ENCODE measurements around the gene KCNK16.

KCNK16 gene

DNA sequence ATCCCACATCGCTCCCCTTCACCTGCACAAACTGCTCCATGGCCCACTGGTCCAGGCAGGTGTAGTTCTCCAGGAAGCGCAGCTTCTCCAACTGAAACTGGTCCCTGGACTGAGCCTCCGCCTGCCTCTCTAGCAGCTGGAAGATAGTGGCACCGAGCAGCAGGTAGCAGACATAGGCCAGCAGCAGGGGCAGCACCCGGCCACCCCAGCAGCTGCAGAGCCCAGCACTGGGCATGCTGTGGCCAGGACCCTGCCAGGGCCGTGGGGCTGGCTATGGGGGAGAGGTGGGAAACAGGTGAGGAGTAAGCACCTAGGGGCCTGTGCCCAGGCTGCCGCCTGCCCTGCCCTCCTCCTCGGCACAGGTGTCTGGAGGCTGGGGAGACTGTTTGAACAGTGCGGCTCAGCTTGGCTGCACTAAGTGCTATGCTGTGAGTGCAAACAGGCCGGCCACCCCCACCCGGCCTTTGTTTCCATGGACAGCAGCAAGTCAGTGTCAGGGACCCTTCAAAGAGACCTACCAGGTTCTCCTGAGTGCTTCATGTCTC lies at the start of gene KCNK16:
TSS of gene KCNK16 (minus strand) at position 397 of the 545 bp plus-strand sequence. CDS start at position 235, 162 bp downstream.
- no peak for DNase-seq

- no peak for DNase-seq
These were observed 47.9 kb upstream of the KCNK16 start for GRCh38 chr6:39370390-39370789.

- DNase-seq = peak; percentile 40
These were observed 47.5 kb upstream of the KCNK16 start for GRCh38 chr6:39369987-39370386.

DNA sequence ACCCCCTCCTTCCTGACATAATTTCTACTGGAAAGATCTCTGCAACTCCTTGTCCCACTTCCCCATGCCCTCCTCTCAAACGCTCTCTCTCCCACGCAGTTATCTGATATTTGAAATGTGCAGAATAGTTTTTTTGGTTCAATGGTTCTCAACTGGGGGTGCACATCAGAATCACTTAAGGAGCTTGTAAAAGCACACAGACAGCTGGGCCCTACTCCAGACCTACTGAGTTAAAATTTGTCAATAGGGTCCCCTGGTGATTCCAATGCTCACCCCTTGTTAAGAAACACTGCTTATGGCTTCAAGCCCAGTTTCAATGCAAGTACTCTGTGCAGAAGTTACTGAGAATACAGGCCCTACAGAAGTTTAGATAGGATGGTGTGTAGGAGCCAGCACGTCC lies 45.2 kb upstream of the KCNK16 start:
- no peak for DNase-seq

DNA sequence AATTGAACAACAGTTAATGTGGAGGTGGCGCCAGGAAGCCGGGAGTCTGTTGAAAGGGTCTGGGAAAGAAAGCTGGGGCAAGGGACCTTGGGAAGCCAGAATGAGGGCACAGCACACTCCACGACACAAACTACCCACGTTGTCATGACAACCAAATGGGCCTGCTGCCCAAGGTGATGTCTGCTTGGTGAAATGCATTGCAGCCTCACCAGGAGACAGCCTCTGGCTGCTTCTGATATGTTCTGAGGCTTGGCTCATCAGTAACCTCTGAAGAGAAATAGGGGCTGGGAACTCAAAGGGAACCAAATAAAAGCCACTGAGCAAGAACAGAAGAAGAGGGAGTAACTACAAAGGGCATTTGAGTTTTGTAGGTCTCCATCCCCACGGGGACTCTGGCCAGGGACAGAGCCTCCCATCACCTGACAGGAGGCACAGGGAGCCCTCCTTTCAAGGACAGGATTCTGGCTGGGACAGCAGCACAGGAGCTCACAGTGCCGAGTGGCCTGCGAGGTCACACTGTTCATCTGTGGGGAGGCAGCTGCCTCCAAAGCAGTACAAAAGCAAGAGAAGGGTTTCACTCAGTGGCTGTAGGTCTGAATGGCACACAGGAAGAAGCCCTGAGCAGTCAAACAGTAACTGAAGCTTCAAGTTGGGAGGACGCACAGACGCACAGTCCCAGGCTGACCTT lies 44.6 kb upstream of the KCNK16 start:
- no peak for DNase-seq

GRCh38 chr6:39365281-39366074 lies 43.0 kb upstream of the KCNK16 start:
- DNase-seq = no peak

GRCh38 chr6:39363280-39363679 lies 40.8 kb upstream of the KCNK16 start:
- no peak for DNase-seq

DNA sequence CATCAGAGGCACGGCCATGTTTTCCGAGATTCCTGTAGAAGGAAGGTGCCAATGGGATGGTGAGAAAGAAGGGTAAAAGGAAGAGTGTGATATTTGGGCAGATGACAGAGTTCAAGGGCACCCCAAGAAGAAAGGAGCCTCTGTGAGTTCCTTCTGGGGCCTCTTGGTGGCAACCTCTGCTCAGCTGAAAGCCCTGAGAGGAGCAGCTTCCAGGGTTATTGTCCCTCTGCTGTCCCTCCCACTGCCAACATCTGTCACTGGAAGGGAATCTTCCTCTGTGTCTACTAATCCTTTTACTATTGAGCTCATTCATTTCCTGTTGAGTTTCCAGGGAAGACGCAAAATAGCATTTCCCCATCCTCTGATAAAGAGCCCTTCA lies 40.0 kb upstream of the KCNK16 start:
- DNase-seq = peak; percentile 75

DNA sequence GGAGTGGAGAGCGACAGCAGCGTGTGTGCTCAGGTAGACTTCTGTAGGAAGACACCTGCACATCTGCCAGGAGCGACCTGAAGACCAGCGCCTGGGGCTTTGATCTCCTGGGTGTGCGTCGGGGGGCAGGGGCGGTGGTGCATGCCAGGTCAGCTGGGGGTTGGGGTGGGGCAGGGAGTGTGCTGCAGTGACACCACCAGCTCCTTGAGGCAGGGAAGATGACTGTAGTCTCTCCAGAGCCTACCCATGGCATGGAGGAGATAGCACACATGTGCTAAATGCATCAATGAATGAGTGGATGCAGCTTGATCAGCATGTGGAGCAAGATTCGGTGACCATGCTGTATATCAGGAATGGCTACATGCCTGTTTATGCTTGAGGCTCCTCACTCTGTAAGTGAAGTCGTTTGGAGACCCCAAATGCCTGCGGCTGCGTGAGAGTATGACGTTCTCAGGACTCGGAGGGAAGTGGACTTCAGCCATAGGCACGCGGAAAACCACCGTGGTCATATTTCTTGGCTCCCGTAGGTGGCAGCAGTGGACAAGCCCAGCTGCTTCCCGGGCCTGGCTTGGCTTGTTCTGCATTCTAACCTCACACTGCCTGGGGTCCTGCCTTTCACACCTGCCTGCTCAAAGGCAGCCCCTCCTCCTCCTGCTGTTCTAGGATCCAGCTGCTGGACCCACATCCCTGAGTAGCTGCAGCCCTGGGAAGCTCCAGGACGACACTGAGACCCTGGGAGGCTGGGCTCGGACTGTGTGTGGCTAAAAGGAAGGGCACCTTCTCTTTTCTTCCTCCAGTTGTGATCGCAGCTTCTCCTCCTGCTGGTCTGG lies 39.4 kb upstream of the KCNK16 start:
- DNase-seq = peak; percentile 7

DNA sequence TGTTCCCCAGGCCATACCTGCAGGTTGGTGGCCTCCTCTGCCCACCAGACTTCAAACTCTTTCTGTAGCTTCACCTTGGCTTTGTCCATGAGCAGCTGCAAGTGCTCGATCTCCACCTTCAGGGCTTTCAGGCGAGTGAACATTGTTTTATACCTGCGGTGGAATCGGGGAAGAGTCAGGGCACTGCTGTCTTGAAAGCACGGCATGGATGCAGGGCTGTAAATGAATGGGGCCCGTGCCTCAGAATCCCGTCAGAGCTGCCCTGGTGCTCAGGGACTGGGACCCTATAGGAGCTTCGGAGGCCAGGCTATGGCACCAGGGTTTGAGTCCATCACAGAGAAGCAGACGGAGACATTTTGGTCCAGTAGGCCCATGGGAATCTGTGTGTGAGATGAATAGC lies 37.9 kb upstream of the KCNK16 start:
- no peak for DNase-seq

DNA sequence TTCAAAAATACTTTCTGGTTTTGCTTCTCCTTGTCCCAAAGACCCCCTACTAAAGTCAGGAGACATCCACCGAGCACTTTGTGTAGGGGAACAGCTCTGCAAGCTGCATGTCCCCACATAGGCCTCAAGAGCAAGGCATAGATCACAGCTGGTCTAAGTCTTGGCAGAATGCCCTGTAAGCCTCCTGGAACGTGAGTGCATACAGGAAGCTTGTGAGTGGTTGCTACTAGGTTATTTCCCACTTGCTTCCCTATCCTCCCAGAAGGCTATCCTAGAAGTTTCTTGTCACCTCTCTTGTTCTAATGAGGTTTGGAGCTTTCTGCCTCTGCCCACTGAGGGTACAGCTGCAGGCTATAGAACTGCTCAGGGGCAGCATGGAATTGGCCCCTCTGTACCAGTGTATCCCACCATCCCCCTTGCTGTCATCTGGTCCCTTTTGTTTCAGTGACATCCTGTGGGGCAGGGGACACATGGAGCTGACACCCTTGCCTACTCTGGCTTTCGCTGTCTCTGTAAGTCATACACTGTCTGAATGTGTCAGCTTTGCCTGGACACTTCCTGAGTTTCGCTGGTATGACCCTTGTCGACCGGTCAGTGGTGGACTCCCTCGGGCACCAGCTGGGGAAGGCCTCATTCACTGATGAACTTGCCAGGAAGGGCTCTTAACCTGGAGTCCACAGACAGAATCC lies 35.6 kb upstream of the KCNK16 start:
- DNase-seq = peak; percentile 26

GRCh38 chr6:39353698-39354315 lies 31.3 kb upstream of the KCNK16 start:
- DNase-seq = no peak

- no peak for DNase-seq
These were observed 28.4 kb upstream of the KCNK16 start for GRCh38 chr6:39350723-39351505.

DNA sequence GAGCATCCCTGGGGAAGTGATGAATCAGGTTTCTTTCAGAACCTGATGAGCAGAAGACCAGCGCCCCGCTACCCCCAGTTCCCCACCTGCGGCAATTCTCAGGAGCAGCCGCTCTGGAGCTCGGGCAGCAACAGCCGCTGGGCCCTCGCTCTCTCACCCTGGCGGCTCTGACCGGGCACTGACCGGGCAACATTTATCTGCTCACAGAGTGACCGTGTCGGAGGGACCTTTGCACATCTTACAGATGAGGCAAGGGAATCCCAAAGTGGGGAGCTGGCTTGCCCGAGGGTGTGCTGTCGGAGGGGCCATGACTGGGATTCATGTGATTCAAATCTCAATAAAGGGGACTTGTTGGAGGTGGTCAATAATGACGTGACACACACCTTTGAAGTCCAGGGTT lies 26.2 kb upstream of the KCNK16 start:
- DNase-seq = no peak

DNA sequence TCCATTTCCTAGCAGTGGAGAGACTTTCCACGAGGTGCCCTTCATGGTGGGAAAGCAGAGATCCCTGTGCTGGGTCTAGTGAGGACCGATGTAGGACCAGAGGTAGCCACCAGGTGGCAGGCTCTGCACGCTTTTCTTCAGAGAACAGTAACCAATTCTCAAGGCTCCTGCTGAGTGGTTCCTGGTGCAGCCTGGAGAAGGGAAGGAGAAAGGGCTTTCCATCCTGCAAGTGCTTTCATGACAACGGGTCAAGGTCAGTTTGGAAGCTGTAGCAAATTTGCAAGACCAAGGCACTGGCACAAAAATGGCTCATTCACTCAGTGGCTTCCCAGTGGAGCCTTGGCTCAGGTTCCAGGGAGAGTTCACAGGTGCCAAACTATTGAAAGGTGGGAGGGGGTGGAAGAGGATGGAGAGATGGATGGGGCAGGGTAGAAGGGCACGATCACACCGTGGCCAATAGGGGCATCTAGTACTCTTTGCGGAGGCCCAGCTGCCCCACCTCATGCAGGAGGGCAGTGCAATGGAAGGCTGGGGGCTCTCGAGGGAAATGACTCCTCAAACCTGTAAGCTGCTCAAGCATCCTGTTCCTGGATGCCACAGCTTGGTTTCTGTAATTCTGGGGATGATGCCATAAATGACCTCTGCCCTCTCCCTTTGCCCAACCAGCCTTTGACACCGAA lies 25.5 kb upstream of the KCNK16 start:
- no peak for DNase-seq

GRCh38 chr6:39347206-39347605 lies 24.7 kb upstream of the KCNK16 start:
- no peak for DNase-seq

- no peak for DNase-seq
These were observed 22.3 kb upstream of the KCNK16 start for GRCh38 chr6:39344821-39345280.

DNA sequence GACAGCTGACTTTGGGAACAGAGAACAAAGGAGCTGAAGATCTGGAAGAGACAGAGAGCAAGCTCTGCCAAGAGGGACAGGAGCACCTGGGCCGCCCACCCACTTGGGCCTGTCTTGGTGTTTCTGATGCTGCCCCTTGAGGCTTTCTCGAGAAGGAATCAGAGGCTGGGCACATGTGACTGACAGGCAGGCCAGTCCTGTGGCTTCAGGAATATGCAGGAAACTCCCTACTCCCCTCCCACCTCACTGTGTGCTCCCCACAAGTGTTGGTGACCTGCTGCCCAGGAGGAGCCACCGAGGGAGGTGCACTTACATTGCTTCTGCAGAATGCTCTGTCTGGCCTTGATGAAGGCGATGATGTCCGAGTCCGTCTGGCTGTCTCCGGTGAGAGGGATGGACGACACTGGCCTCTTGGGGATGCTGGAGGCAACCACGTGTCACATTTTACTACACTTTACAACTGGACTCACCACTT lies 20.9 kb upstream of the KCNK16 start:
- no peak for DNase-seq

DNA sequence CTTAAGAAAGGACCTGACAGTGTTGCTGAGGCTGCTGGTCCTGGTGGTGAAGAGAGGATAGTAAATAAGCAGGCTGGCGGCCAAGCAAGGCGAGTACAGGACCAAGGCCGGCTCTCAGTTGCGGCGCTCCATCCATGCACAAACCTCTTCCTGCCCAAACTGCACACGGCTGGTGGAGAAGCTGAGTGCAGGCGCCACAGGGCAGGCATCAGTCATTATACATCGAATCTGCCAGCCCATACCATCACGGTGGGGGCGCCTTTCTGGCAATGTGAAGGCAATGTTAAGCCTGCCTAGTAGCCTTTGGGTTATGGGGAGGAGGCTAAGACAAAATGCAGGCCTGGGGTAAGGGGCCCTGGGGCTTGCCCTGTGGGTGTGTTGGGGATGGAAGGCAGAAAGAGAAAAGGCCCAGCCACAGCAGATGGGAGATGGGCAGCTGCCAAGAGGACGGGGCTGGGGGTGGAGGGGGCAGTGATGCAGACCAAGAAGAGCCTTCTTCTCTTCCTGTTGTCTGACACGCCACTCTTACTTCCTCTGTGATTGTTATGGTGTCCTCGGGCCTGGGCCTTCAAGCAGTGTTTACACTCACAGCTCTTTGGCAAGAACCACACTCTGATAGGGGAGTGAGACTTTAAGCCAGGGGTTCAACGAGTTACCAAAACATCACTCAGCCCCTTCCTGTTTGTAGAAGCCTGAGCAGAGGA lies 20.3 kb upstream of the KCNK16 start:
- no peak for DNase-seq

DNA sequence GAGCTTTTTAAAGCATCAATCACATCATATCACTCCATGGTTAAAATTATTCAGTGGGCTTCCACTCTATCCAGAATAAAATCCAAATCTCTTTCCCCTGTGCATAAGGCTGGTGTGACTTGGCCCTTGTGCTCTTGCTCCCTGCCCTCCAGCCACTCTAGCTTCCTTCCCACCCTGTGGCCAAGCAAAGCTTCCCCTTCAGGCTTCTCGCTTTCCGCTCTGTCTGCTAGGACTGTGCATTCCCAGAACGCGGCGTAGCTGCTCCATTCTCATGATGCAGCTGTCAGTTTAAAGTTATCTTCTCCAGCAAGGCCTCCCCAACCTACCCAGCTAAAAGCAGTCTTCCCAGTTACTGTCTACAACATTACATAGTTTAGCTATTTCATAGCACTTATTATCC lies 19.4 kb upstream of the KCNK16 start:
- no peak for DNase-seq
